Activated B cell treated with CpG ODN at 0.5 μM for 24 hours (primary cell): ENCODE measurements around the gene HES1. TPM values are rescaled to one million over a fixed set of nuclear protein-coding genes. Genes with fewer than 3 reads are reported as not detected.

Source experiments
- ATAC-seq: fragments of 200-7000 bp; cut with Tn5 transposase; one replicate; pipeline ENCODE4 v1.10.0; 2021; ENCODE audit warnings: low read depth, mild to moderate bottlenecking, moderate library complexity
- CTCF ChIA-PET: fragments of 350-600 bp; sonication (Branson Sonifier 250); formaldehyde crosslinking; loops from one replicate; lab custom pipeline; 2021; ENCODE audit warnings: antibody characterized with exemption; lab: Charles Lee
- POLR2A ChIA-PET: fragments of 350-600 bp; sonication (Branson Sonifier 250); formaldehyde crosslinking; loops from one replicate; lab custom pipeline; 2021; ENCODE audit warnings: antibody characterized with exemption; lab: Charles Lee
- DNase-seq: peaks from one replicate; pipeline ENCODE4 v3.0.0; 2022
- H3K27ac Mint-ChIP-seq: one replicate; pipeline ENCODE4 v1.8.0; 2020; ENCODE audit warnings: mixed read lengths
- H3K27me3 Mint-ChIP-seq: one replicate; pipeline ENCODE4 v1.8.0; 2021; ENCODE audit warnings: mixed read lengths
- H3K36me3 Mint-ChIP-seq: one replicate; pipeline ENCODE4 v1.8.0; 2021; ENCODE audit warnings: low read depth, mixed read lengths
- H3K4me1 Mint-ChIP-seq: one replicate; pipeline ENCODE4 v1.8.0; 2021; ENCODE audit warnings: mixed read lengths
- H3K4me3 Mint-ChIP-seq: one replicate; pipeline ENCODE4 v1.8.0; 2020; ENCODE audit warnings: mild to moderate bottlenecking, mixed read lengths
- H3K9me3 Mint-ChIP-seq: one replicate; pipeline ENCODE4 v1.8.0; 2020; ENCODE audit warnings: mixed read lengths
- CTCF ChIP-seq: fragments of 200-600 bp; IDR thresholded peaks from one replicate; pipeline ENCODE4 v1.8.0; 2022; ENCODE audit warnings: antibody characterized with exemption, mild to moderate bottlenecking
- intact Hi-C: fragments of 100-400 bp; cut with micrococcal nuclease; formaldehyde crosslinking; loops from one replicate; pipeline ENCODE4 v1.15.1; 2024
- total RNA-seq: library from RNA; stranded (reverse); gene quantifications from 2 replicates; pipeline ENCODE4 v1.2.3, GENCODE V29; 2022

The HES1 gene
- total RNA-seq, 1 donor from 2014 or later, result 5.9 TPM

- ATAC-seq (no peak), DNase-seq (no peak)
- ChIA-PET CTCF (no interaction called here), POLR2A (no interaction called here)
- Mint-ChIP-seq H3K27me3 (peaks cover 24% of the 10 kb centered on the region), H3K27ac (no peak overlapping the region), H3K9me3 (no peaks in the 10 kb centered on the region), H3K4me1 (no peaks in the 10 kb centered on the region), H3K4me3 (no peak overlapping the region), H3K36me3 (no peaks in the 10 kb centered on the region)
- TF ChIP-seq CTCF, result no peak
- intact Hi-C loops, result no loop called here
Measured at GRCh38 chr3:194174406-194174805, 38.5 kb downstream of the HES1 start.

- ChIA-PET POLR2A (no interaction called here), CTCF (no interaction called here)
- no peaks in the 10 kb centered on the region for H3K4me1 Mint-ChIP-seq
Measured at GRCh38 chr3:194174980-194175379, 39.0 kb downstream of the HES1 start.

GRCh38 chr3:194176274-194176991, 40.5 kb downstream of the HES1 start:
- H3K4me3 Mint-ChIP-seq, result no peak overlapping the region
- no peaks in the 10 kb centered on the region for H3K9me3 Mint-ChIP-seq
- H3K36me3 Mint-ChIP-seq, result no peaks in the 10 kb centered on the region
- TF ChIP-seq CTCF, result no peak
- no peak for DNase-seq
- no peaks in the 10 kb centered on the region for H3K4me1 Mint-ChIP-seq
- ATAC-seq, result no peak
- intact Hi-C loops, result no loop called here
- CTCF ChIA-PET, result no interaction called here
- peaks cover 19% of the 10 kb centered on the region for H3K27me3 Mint-ChIP-seq
- H3K27ac Mint-ChIP-seq, result no peak overlapping the region
- POLR2A ChIA-PET, result no interaction called here

More at GRCh38 chr3:194174980-194175379, 39.0 kb downstream of the HES1 start:
- DNase-seq, result no peak
- Mint-ChIP-seq H3K27ac (no peak overlapping the region), H3K9me3 (no peaks in the 10 kb centered on the region), H3K4me3 (no peak overlapping the region), H3K36me3 (no peaks in the 10 kb centered on the region), H3K27me3 (peaks cover 21% of the 10 kb centered on the region)
- no peak for ATAC-seq
- TF ChIP-seq CTCF, result no peak
- intact Hi-C loops, result no loop called here

- DNase-seq (no peak), ATAC-seq (no peak)
- H3K9me3 Mint-ChIP-seq, result no peaks in the 10 kb centered on the region
- intact Hi-C loops, result no loop called here
- H3K27me3 Mint-ChIP-seq, result peaks cover 19% of the 10 kb centered on the region
- TF ChIP-seq CTCF, result no peak
- POLR2A ChIA-PET, result no interaction called here
- no peaks in the 10 kb centered on the region for H3K4me1 Mint-ChIP-seq
- CTCF ChIA-PET, result no interaction called here
- H3K27ac Mint-ChIP-seq, result no peak overlapping the region
- H3K36me3 Mint-ChIP-seq, result no peaks in the 10 kb centered on the region
- H3K4me3 Mint-ChIP-seq, result no peak overlapping the region
Measured at GRCh38 chr3:194177141-194177540, 41.2 kb downstream of the HES1 start.

GRCh38 chr3:194178128-194178527, 42.2 kb downstream of the HES1 start:
- CTCF ChIA-PET, result no interaction called here
- no peaks in the 10 kb centered on the region for H3K4me1 Mint-ChIP-seq
- H3K27ac Mint-ChIP-seq, result no peak overlapping the region
- no peaks in the 10 kb centered on the region for H3K36me3 Mint-ChIP-seq
- DNase-seq (no peak), ATAC-seq (no peak)
- H3K9me3 Mint-ChIP-seq, result no peaks in the 10 kb centered on the region
- intact Hi-C loops, result no loop called here
- no peak overlapping the region for H3K4me3 Mint-ChIP-seq
- no peak for TF ChIP-seq CTCF
- H3K27me3 Mint-ChIP-seq, result peaks cover 16% of the 10 kb centered on the region
- POLR2A ChIA-PET, result interaction anchor here (0.7 kb wide), 1 partner anchor 403 kb away, joined by 4 read pairs; no protein-coding TSS in a partner anchor
